HG02852 (cell line): Measurements from ENCODE around the gene MTMR4.
"Not testable (repeated sequence)": the region's sequence is repeated elsewhere in the genome, so short reads cannot be mapped to it uniquely, and the experiment has no call there.

Experiments
- ATAC-seq: cut with Tn5 transposase; IDR thresholded peaks from one replicate; pipeline ENCODE4 v1.9.1; 2021; ENCODE audit warnings: mild to moderate bottlenecking, moderate library complexity; ENCODE audit not compliant: unreplicated experiment

MTMR4 gene

GRCh38 chr17:58493506-58493905, 20.9 kb downstream of the MTMR4 start:
- no peak for ATAC-seq

- no peak for ATAC-seq
Measured at GRCh38 chr17:58492238-58493121, 22.0 kb downstream of the MTMR4 start.

GRCh38 chr17:58491510-58492045, 22.9 kb downstream of the MTMR4 start:
- no peak for ATAC-seq

- no peak for ATAC-seq
Measured at GRCh38 chr17:58488428-58488890, 26.0 kb downstream of the MTMR4 start.

- no peak for ATAC-seq
Measured at GRCh38 chr17:58487589-58488427, 26.6 kb downstream of the MTMR4 start, which contains the start of gene HSF5. Gene HSF5, minus strand, starts transcription at chr17:58488408. Its CDS starts 134 bp downstream, at chr17:58488274.

GRCh38 chr17:58484600-58484999, 29.8 kb downstream of the MTMR4 start:
- ATAC-seq = no peak

- ATAC-seq = not testable (repeated sequence)
Measured at GRCh38 chr17:58481798-58482197, 32.6 kb downstream of the MTMR4 start.

- ATAC-seq = no peak
Measured at GRCh38 chr17:58480090-58480489, 34.3 kb downstream of the MTMR4 start.

GRCh38 chr17:58476812-58477211, 37.6 kb downstream of the MTMR4 start:
- ATAC-seq = no peak

GRCh38 chr17:58475985-58476384, 38.5 kb downstream of the MTMR4 start:
- ATAC-seq = no peak

GRCh38 chr17:58470356-58470755, 44.1 kb downstream of the MTMR4 start:
- ATAC-seq = no peak

- no peak for ATAC-seq
Measured at GRCh38 chr17:58468944-58469343, 45.5 kb downstream of the MTMR4 start.

- no peak for ATAC-seq
Measured at GRCh38 chr17:58455491-58455890, 58.9 kb downstream of the MTMR4 start.

- no peak for ATAC-seq
Measured at GRCh38 chr17:58452738-58453137, 61.7 kb downstream of the MTMR4 start.

GRCh38 chr17:58447039-58447975, 67.1 kb downstream of the MTMR4 start:
- no peak for ATAC-seq

GRCh38 chr17:58446086-58446485, 68.4 kb downstream of the MTMR4 start:
- ATAC-seq = no peak
